ENCODE measurements around the gene MAP2K5. TPM values are rescaled to one million over a fixed set of nuclear protein-coding genes. Genes with fewer than 3 reads are reported as not detected.

The MAP2K5 gene
- total and polyA plus RNA-seq, 10 of the 15 experiments (the other 5 are each of a cell fraction or from before 2014, with no cell fraction given): 1.3 to 19.4 (median 9.6) TPM

DNA sequence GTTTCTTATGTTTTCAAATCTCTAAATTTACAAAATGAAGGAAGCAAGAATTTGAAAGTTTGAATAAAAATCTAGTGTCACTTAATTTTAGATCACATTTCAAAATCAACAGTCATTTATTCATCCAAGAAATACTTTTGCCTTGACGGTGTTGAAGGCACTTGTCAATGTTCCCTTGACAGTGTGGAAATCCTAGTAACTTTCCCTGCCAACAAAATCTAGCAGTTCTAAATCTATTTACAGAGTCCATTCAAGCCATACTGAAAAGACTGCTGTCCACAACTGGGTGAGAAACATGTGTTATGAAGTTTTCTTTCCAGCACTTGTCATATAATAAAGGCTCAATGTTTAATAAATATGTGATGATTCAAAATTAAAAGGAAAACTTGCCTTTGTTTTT lies 8.6 kb upstream of the MAP2K5 start (continued):
- TF ChIP-seq, protein P1, sequence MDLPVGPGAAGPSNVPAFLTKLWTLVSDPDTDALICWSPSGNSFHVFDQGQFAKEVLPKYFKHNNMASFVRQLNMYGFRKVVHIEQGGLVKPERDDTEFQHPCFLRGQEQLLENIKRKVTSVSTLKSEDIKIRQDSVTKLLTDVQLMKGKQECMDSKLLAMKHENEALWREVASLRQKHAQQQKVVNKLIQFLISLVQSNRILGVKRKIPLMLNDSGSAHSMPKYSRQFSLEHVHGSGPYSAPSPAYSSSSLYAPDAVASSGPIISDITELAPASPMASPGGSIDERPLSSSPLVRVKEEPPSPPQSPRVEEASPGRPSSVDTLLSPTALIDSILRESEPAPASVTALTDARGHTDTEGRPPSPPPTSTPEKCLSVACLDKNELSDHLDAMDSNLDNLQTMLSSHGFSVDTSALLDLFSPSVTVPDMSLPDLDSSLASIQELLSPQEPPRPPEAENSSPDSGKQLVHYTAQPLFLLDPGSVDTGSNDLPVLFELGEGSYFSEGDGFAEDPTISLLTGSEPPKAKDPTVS (IDR thresholded peaks at IDR 0.05; ENCODE audit: low read depth, low read length): no peak
- TF ChIP-seq ZNF207 (IDR thresholded peaks at IDR 0.05; ENCODE audit: borderline replicate concordance): no peak
- no peak for TF ChIP-seq NR2F1 (conservative IDR thresholded peaks at IDR 0.05)
- no peak for TF ChIP-seq TCF12 (IDR thresholded peaks at IDR 0.05; ENCODE audit: low read depth, low read length)
- TF ChIP-seq RELA (IDR thresholded peaks at IDR 0.05; ENCODE audit: borderline replicate concordance, partially characterized antibody): no peak
- no peak for TF ChIP-seq ZNF274 (IDR thresholded peaks at IDR 0.05; ENCODE audit: insufficient read depth, insufficient read length)

DNA sequence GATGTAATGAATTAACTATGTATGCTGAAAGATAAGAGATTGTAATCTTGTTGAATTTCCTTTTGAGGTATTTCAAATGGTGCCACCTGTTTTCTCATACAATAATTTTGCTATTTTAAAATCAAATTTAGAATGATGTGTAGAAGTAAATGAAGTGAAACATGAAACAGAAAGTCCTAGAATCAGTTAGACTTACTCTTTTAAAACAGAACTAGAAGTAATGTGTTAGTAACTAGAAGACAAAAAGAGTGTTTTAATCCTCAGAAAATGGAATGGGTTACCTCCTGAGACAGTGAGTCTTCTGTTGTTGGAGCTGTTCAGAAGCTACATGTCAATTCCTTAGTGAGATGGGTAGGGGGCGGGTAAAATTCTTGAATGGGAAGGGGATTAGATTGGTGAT lies 8.1 kb upstream of the MAP2K5 start:
- no peak for FAIRE-seq
- H3K4me3 ChIP-seq: peak overlapping the region; percentile 14; the same call in 1 of the 2 replicates
- H3K9me3 ChIP-seq (replicated peaks; ENCODE audit: control insufficient read depth, insufficient read depth, low read length): no peaks in the 10 kb centered on the region; the same call in 2 of the 3 replicates
- peak overlapping the region; percentile 9; the same call in 1 of the 2 replicates for H3K4me2 ChIP-seq (ENCODE audit: control insufficient read depth, insufficient read depth)
- H3K27me3 ChIP-seq (replicated peaks in 1 of 2; ENCODE audit: control insufficient read depth in 2 of 2, insufficient read depth in 2 of 2, low read length in 1 of 2): no peaks in the 10 kb centered on the region
- ChIA-PET SMC1A (ENCODE audit: uncharacterized antibody, unreplicated experiment) (interaction anchor here (1.1 to 1.9 kb wide), 3 partner anchors 10 to 23 kb away, joined by 3 to 6 read pairs (median 5); no protein-coding TSS in a partner anchor), RAD21 (ENCODE audit: unreplicated experiment) (interaction anchor here (2.5 kb wide), 1 partner anchor 13 kb away, joined by 13 read pairs; the partner anchor contains the start of gene C15orf61), CTCF (no interaction called here), POLR2A (no interaction called here)
- no peaks in the 10 kb centered on the region for H3K79me2 ChIP-seq (ENCODE audit: control insufficient read depth, insufficient read depth, low read length)
- H2AFZ ChIP-seq (ENCODE audit: control insufficient read depth, low read depth, low read length): no peak overlapping the region; the same call in 1 of the 2 replicates
- peak overlapping the region; percentile 76 for H3K27ac ChIP-seq (ENCODE audit: control insufficient read depth, insufficient read depth)
- H4K20me1 ChIP-seq (ENCODE audit: control insufficient read depth, insufficient read depth): no peaks in the 10 kb centered on the region
- no peaks in the 10 kb centered on the region for H3K36me3 ChIP-seq (ENCODE audit: control insufficient read depth in 2 of 2, insufficient read depth in 2 of 2, low read length in 1 of 2)
- peak; percentile 66 for ATAC-seq
- no TSS peak for BruUV-seq (replicated peaks)
- peaks cover 22% of the 10 kb centered on the region for H3K4me1 ChIP-seq (ENCODE audit: control insufficient read depth, insufficient read depth, low read length)
- TF ChIP-seq KAT2A (conservative IDR thresholded peaks at IDR 0.05; ENCODE audit: control insufficient read depth, low read depth, low read length): no peak
- no peak for TF ChIP-seq TCF3 (IDR thresholded peaks at IDR 0.05; ENCODE audit: borderline replicate concordance, insufficient read depth, low read depth, low read length)
- TF ChIP-seq SMAD5 (IDR thresholded peaks at IDR 0.05; ENCODE audit: low read depth): no peak
- no peak for TF ChIP-seq YY1 (IDR thresholded peaks at IDR 0.05; ENCODE audit: low read depth, low read length)
- no peak for TF ChIP-seq SPI1 (IDR thresholded peaks at IDR 0.05; ENCODE audit: borderline replicate concordance, insufficient read depth, low read depth, low read length)
- TF ChIP-seq MEF2B (IDR thresholded peaks at IDR 0.05; ENCODE audit: partially characterized antibody, poor library complexity, severe bottlenecking): no peak
- TF ChIP-seq JUNB (IDR thresholded peaks at IDR 0.05): no peak
- intact Hi-C loops (cut with micrococcal nuclease; ENCODE audit: unreplicated experiment) (no loop called here), in situ Hi-C loops (cut with MboI) (loop anchor here (25.0 kb wide), 1 partner anchor 1278 kb away; the partner anchor contains the start of gene ANP32A)
- 0% methylated on average over 1 of the region's 1 CpG for WGBS (ENCODE audit: insufficient coverage, insufficient replicate concordance, low lambda C conversion rate, missing lambda C conversion rate)
- peak overlapping the region; percentile 40; the same call in 1 of the 2 replicates for H3K9ac ChIP-seq (ENCODE audit: control insufficient read depth, insufficient read depth, low read length)
- DNase-seq (ENCODE audit: low read depth, low spot score): no peak

Measured in GM12878 (cell line).